IMR-90 (cell line): ENCODE results near the gene USP4. TPM values are rescaled to one million over a fixed set of nuclear protein-coding genes. Genes with fewer than 3 reads are reported as not detected.

Experiments
- ATAC-seq: fragments of 200-7000 bp; cut with Tn5 transposase; 2 replicates; pipeline ENCODE4 v1.9.1; 2020; ENCODE audit warnings: low read depth, mild to moderate bottlenecking, moderate library complexity
- BruUV-seq: library from RNA; stranded (reverse); fragments of 400-500 nt; replicated peaks from 2 replicates; lab custom pipeline; 2021; lab: Mats Ljungman, UMichigan
- CTCF ChIA-PET: fragments of 300-600 bp; formaldehyde crosslinking; extraction: SDS; loops from one replicate; lab custom pipeline; 2021; ENCODE audit warnings: antibody characterized with exemption; lab: Yijun Ruan, JAX
- POLR2A ChIA-PET: fragments of 300-600 bp; sonication (Branson Sonifier 250); formaldehyde crosslinking; loops from one replicate; lab custom pipeline; 2022; ENCODE audit warnings: antibody characterized with exemption; ENCODE audit not compliant: unreplicated experiment; lab: Charles Lee
- DNase-seq: peaks from one replicate; pipeline ENCODE4 v3.0.0; 2013
- H2AFZ ChIP-seq: replicated peaks from 2 replicates; pipeline ENCODE3; 2013; ENCODE audit warnings: low read length, mild to moderate bottlenecking; ENCODE audit not compliant: poor library complexity
- H2AK5ac ChIP-seq: 2 replicates; pipeline ENCODE4 v1.6.1; 2013; ENCODE audit warnings: low read depth, low read length, inconsistent platforms
- H2AK9ac ChIP-seq: replicated peaks from 2 replicates; pipeline ENCODE3; 2013; ENCODE audit warnings: mild to moderate bottlenecking, low read depth, low read length, moderate library complexity; ENCODE audit not compliant: poor library complexity
- H2BK120ac ChIP-seq: 2 replicates; pipeline ENCODE4 v1.6.1; 2013; ENCODE audit warnings: low read depth, low read length, inconsistent platforms
- H2BK15ac ChIP-seq: 3 replicates; pipeline ENCODE4 v1.6.1; 2013; ENCODE audit warnings: low read depth, low read length, inconsistent platforms
- H2BK20ac ChIP-seq: 2 replicates; pipeline ENCODE4 v1.6.1; 2013; ENCODE audit warnings: low read depth, mild to moderate bottlenecking, inconsistent platforms, low read length, moderate library complexity
- H2BK5ac ChIP-seq: 2 replicates; pipeline ENCODE4 v1.6.1; 2013; ENCODE audit warnings: mild to moderate bottlenecking, low read depth, low read length, inconsistent platforms; ENCODE audit not compliant: poor library complexity, severe bottlenecking
- H3K14ac ChIP-seq: replicated peaks from 2 replicates; pipeline ENCODE4 v1.6.1; 2013; ENCODE audit warnings: low read depth, low read length, inconsistent platforms
- H3K18ac ChIP-seq: 2 replicates; pipeline ENCODE4 v1.6.1; 2013; ENCODE audit warnings: low read depth, low read length, control low read depth
- H3K23ac ChIP-seq: 2 replicates; pipeline ENCODE4 v1.6.1; 2013; ENCODE audit warnings: low read depth, low read length, inconsistent platforms
- H3K27ac ChIP-seq: 2 replicates; pipeline ENCODE4 v1.5.1; 2013; ENCODE audit warnings: mild to moderate bottlenecking, control low read depth, low read length; ENCODE audit not compliant: insufficient read depth
- H3K27me3 ChIP-seq: 2 replicates; pipeline ENCODE4 v1.6.1; 2013; ENCODE audit warnings: low read length; ENCODE audit not compliant: control insufficient read depth, insufficient read depth
- H3K36me3 ChIP-seq: 2 replicates; pipeline ENCODE4 v1.6.1; 2013; ENCODE audit warnings: low read length, mixed read lengths; ENCODE audit not compliant: control insufficient read depth, insufficient read depth
- H3K4ac ChIP-seq: 2 replicates; pipeline ENCODE4 v1.6.1; 2013; ENCODE audit warnings: low read depth, low read length, inconsistent platforms
- H3K4me1 ChIP-seq: 2 replicates; pipeline ENCODE4 v1.6.1; 2013; ENCODE audit warnings: low read length, mixed read lengths; ENCODE audit not compliant: control insufficient read depth, insufficient read depth
- H3K4me2 ChIP-seq: 2 replicates; pipeline ENCODE4 v1.6.1; 2013; ENCODE audit warnings: low read depth, mild to moderate bottlenecking, control low read depth, low read length, moderate library complexity
- H3K4me3 ChIP-seq: 2 replicates; pipeline ENCODE4 v1.5.1; 2013; ENCODE audit warnings: low read depth, mild to moderate bottlenecking, control low read depth, low read length, moderate library complexity; ENCODE audit not compliant: insufficient read depth
- H3K56ac ChIP-seq: 2 replicates; pipeline ENCODE4 v1.6.1; 2013; ENCODE audit warnings: low read length, inconsistent platforms; ENCODE audit not compliant: insufficient read depth; ENCODE audit errors: extremely low read depth
- H3K79me1 ChIP-seq, 2 experiments: 2 replicates each; pipeline ENCODE4 v1.6.1; 2013; ENCODE audit warnings: low read length in 2 of 2, inconsistent platforms in 1 of 2, low read depth in 1 of 2
- H3K9ac ChIP-seq: 2 replicates; pipeline ENCODE4 v1.6.1; 2013; ENCODE audit warnings: low read depth, low read length, control low read depth
- H3K9me1 ChIP-seq: 2 replicates; pipeline ENCODE4 v1.6.1; 2013; ENCODE audit warnings: low read length, inconsistent platforms; ENCODE audit not compliant: insufficient read depth
- H3K9me3 ChIP-seq: 2 replicates; pipeline ENCODE4 v1.6.1; 2013; ENCODE audit warnings: low read length; ENCODE audit not compliant: control insufficient read depth, insufficient read depth
- H4K20me1 ChIP-seq: 2 replicates; pipeline ENCODE4 v1.6.1; 2013; ENCODE audit warnings: low read length, inconsistent platforms; ENCODE audit not compliant: insufficient read depth
- H4K5ac ChIP-seq: 2 replicates; pipeline ENCODE4 v1.6.1; 2013; ENCODE audit warnings: mild to moderate bottlenecking, low read depth, low read length, control low read depth
- H4K8ac ChIP-seq, 2 experiments: 2 replicates each; pipeline ENCODE4 v1.6.1; 2013; ENCODE audit warnings: low read depth in 2 of 2, low read length in 2 of 2, control low read depth in 1 of 2, inconsistent platforms in 1 of 2
- H4K91ac ChIP-seq: 2 replicates; pipeline ENCODE4 v1.6.1; 2013; ENCODE audit warnings: low read depth, low read length, inconsistent platforms; ENCODE audit not compliant: insufficient read depth
- MXI1 ChIP-seq: IDR thresholded peaks from 2 replicates; pipeline ENCODE4 v1.6.1; 2012; ENCODE audit warnings: low read depth, mild to moderate bottlenecking, low read length, moderate library complexity, borderline replicate concordance
- NFE2L2 ChIP-seq: fragments of 150-350 bp; IDR thresholded peaks from 2 replicates; pipeline ENCODE4 v1.6.1; 2016; ENCODE audit warnings: low read depth, mild to moderate bottlenecking, low read length
- SMC3 ChIP-seq: fragments of 150-350 bp; IDR thresholded peaks from 2 replicates; pipeline ENCODE4 v1.6.1; 2016; ENCODE audit warnings: low read depth, mild to moderate bottlenecking, antibody characterized with exemption, low read length, moderate library complexity
- WGBS, 2 experiments: methylation state at CpG; one replicate each; pipeline versions ENCODE4 v1.1.5 to v1.1.7; 2013; ENCODE audit warnings: missing lambda C conversion rate in 2 of 2; ENCODE audit not compliant: insufficient read length in 1 of 2; ENCODE audit errors: extremely low coverage in 2 of 2; 5-methylcytosine and 5-hydroxymethylcytosine counted together
- dilution Hi-C: fragments of 300-500 bp; cut with HindIII; formaldehyde crosslinking; loops from one replicate; pipeline ENCODE4 v1.14.3; 2018; ENCODE audit warnings: low sequenced_read_pairs; ENCODE audit not compliant: unreplicated experiment
- in situ Hi-C: fragments of 300-500 bp; cut with MboI; formaldehyde crosslinking; loops from 3 replicates; pipeline ENCODE4 v1.14.3; 2019; ENCODE audit warnings: low sequenced_read_pairs, inconsistent platforms, mixed read lengths
- intact Hi-C: fragments of 100-400 bp; cut with micrococcal nuclease; formaldehyde crosslinking; loops from 2 replicates; pipeline ENCODE4 v1.10.0; 2022
- polyA plus RNA-seq, 3 experiments: library from polyadenylated mRNA; depleted of rRNA; stranded (reverse); fragments of >200 nt; gene quantifications; 2 replicates each; pipeline ENCODE4 v1.2.3, GENCODE V29; 2012; ENCODE audit warnings: low replicate concordance in 1 of 3
- total RNA-seq: library from RNA; depleted of rRNA; stranded (reverse); fragments of >200 nt; gene quantifications from 2 replicates; pipeline ENCODE4 v1.2.3, GENCODE V29; 2012

The USP4 gene
- total and polyA plus RNA-seq, 2 of the 4 experiments (the other 2 are of a cell fraction): 29.9 to 42.3 TPM

- ATAC-seq (no peak), DNase-seq (no peak)
- peaks cover 65% of the 10 kb centered on the region for H3K36me3 ChIP-seq
- H2BK20ac ChIP-seq: no peak overlapping the region
- peaks cover 6% of the 10 kb centered on the region; the same call in 1 of the 2 replicates for H3K9me1 ChIP-seq
- no peak overlapping the region for H2AK9ac ChIP-seq
- no peak overlapping the region for H3K4me2 ChIP-seq
- H2BK120ac ChIP-seq: no peak overlapping the region
- no peaks in the 10 kb centered on the region for H3K4me1 ChIP-seq
- no peaks in the 10 kb centered on the region for H3K27me3 ChIP-seq
- no peak overlapping the region for H3K4ac ChIP-seq
- H2BK15ac ChIP-seq: no peak overlapping the region
- no peak overlapping the region for H3K18ac ChIP-seq
- H3K14ac ChIP-seq: no peak overlapping the region
- H4K5ac ChIP-seq: no peak overlapping the region
- no peaks in the 10 kb centered on the region for H3K9me3 ChIP-seq
- in situ Hi-C loops: no loop called here
- TF ChIP-seq NFE2L2: no peak
- no peak for TF ChIP-seq MXI1
- TF ChIP-seq SMC3: no peak
- no TSS peak for BruUV-seq
- H2BK5ac ChIP-seq: no peak overlapping the region
- H3K9ac ChIP-seq: no peak overlapping the region
- dilution Hi-C loops: no loop called here
- intact Hi-C loops: no loop called here
- no peak overlapping the region for H3K4me3 ChIP-seq
- H3K27ac ChIP-seq: no peak overlapping the region
- WGBS, 2 experiments: 100% methylated on average over 1 of the region's 3 CpGs; no CpG with 5 or more reads in 1 of the 2 experiments
- H3K79me1 ChIP-seq: peaks cover under 1 to 23% of the 10 kb centered on the region in 2 experiments; a peak in 2 of 4 replicates
- no peak overlapping the region for H2AK5ac ChIP-seq
- no peak overlapping the region for H4K8ac ChIP-seq
- H3K23ac ChIP-seq: no peak overlapping the region
- H2AFZ ChIP-seq: no peak overlapping the region
- POLR2A ChIA-PET: no interaction called here
- H4K91ac ChIP-seq: no peak overlapping the region
- H4K20me1 ChIP-seq: peaks cover 5% of the 10 kb centered on the region
- CTCF ChIA-PET: interaction anchor here (0.6 kb wide), 1 partner anchor 51 kb away, joined by 3 read pairs; no protein-coding TSS in a partner anchor
- H3K56ac ChIP-seq: no peak overlapping the region
Measured at GRCh38 chr3:49300595-49300994, 39.3 kb downstream of the USP4 start.
